ENCODE results near the gene BRD3OS. TPM values are rescaled to one million over a fixed set of nuclear protein-coding genes. Genes with fewer than 3 reads are reported as not detected.

Gene BRD3OS
- total RNA-seq, 3 donors from 2014 or later = 3.6 to 17.6 (median 4.9) TPM

GRCh38 chr9:134034215-134035040 lies 9.1 kb downstream of the BRD3OS start:
- intact Hi-C loops (cut with DNase I, micrococcal nuclease) = no loop called here
- H3K36me3 ChIP-seq (ENCODE audit: low read depth) = peaks cover 7% of the 10 kb centered on the region
- H3K4me1 ChIP-seq (ENCODE audit: low read depth) = no peaks in the 10 kb centered on the region
- TF ChIP-seq, protein P1, sequence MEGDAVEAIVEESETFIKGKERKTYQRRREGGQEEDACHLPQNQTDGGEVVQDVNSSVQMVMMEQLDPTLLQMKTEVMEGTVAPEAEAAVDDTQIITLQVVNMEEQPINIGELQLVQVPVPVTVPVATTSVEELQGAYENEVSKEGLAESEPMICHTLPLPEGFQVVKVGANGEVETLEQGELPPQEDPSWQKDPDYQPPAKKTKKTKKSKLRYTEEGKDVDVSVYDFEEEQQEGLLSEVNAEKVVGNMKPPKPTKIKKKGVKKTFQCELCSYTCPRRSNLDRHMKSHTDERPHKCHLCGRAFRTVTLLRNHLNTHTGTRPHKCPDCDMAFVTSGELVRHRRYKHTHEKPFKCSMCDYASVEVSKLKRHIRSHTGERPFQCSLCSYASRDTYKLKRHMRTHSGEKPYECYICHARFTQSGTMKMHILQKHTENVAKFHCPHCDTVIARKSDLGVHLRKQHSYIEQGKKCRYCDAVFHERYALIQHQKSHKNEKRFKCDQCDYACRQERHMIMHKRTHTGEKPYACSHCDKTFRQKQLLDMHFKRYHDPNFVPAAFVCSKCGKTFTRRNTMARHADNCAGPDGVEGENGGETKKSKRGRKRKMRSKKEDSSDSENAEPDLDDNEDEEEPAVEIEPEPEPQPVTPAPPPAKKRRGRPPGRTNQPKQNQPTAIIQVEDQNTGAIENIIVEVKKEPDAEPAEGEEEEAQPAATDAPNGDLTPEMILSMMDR (IDR thresholded peaks at IDR 0.05) = no peak
- ATAC-seq = no peak
- no peak overlapping the region for H3K4me3 ChIP-seq
- no peaks in the 10 kb centered on the region for H3K9me3 ChIP-seq
- peak in 1 of 3 donors; percentile 11 for DNase-seq

GRCh38 chr9:134035041-134036039 lies 10.1 kb downstream of the BRD3OS start:
- DNase-seq (peak in 1 of 3 donors; percentile 7), ATAC-seq (no peak)
- H3K9me3 ChIP-seq = no peaks in the 10 kb centered on the region
- TF ChIP-seq, protein P1 (IDR thresholded peaks at IDR 0.05) = no peak
- H3K36me3 ChIP-seq (ENCODE audit: low read depth) = peaks cover 7% of the 10 kb centered on the region
- H3K4me3 ChIP-seq = no peak overlapping the region
- intact Hi-C loops (cut with DNase I, micrococcal nuclease) = no loop called here
- H3K4me1 ChIP-seq (ENCODE audit: low read depth) = no peaks in the 10 kb centered on the region

GRCh38 chr9:134036130-134036529 lies 10.8 kb downstream of the BRD3OS start:
- Histone ChIP-seq H3K9me3 (no peaks in the 10 kb centered on the region), H3K4me3 (no peak overlapping the region), H3K4me1 (ENCODE audit: low read depth) (no peaks in the 10 kb centered on the region), H3K36me3 (ENCODE audit: low read depth) (peaks cover 7% of the 10 kb centered on the region)
- ATAC-seq (no peak), DNase-seq (no peak)
- intact Hi-C loops (cut with DNase I, micrococcal nuclease) = no loop called here
- TF ChIP-seq, protein P1 (IDR thresholded peaks at IDR 0.05) = no peak

- Histone ChIP-seq H3K9me3 (no peaks in the 10 kb centered on the region), H3K36me3 (ENCODE audit: low read depth) (peaks cover 4% of the 10 kb centered on the region), H3K4me1 (ENCODE audit: low read depth) (no peaks in the 10 kb centered on the region), H3K4me3 (no peak overlapping the region)
- no peak for ATAC-seq
- DNase-seq = no peak
- TF ChIP-seq, protein P1 (IDR thresholded peaks at IDR 0.05) = no peak
- intact Hi-C loops (cut with DNase I, micrococcal nuclease) = no loop called here
Measured at GRCh38 chr9:134037641-134038040, 12.4 kb downstream of the BRD3OS start.

GRCh38 chr9:134039386-134040175 lies 14.3 kb downstream of the BRD3OS start:
- Histone ChIP-seq H3K9me3 (no peaks in the 10 kb centered on the region), H3K4me3 (no peak overlapping the region), H3K4me1 (ENCODE audit: low read depth) (no peaks in the 10 kb centered on the region), H3K36me3 (ENCODE audit: low read depth) (peaks cover 2% of the 10 kb centered on the region)
- TF ChIP-seq, protein P1 (IDR thresholded peaks at IDR 0.05) = no peak
- DNase-seq = peak in 2 of 3 donors; percentile 10 to 33
- ATAC-seq = no peak
- intact Hi-C loops (cut with DNase I, micrococcal nuclease) = no loop called here

Data from mucosa of descending colon (tissue), 3 donors.